Peyer's patch (tissue), 4 donors: ENCODE data around the gene CELF4.

ENCODE experiments used
- POLR2A ChIP-seq, 2 donors: fragments of 450-650 bp; IDR thresholded peaks; one replicate each; pipeline ENCODE4 v1.5.1; 2017; ENCODE audit warnings: antibody characterized with exemption in 2 of 2, mild to moderate bottlenecking in 2 of 2, moderate library complexity in 2 of 2
- TF ChIP-seq, protein P1 (sequence below), 6 experiments: fragments of 450-650 bp in 4 of 6; fragments of 200-600 bp in 2 of 6; sonication (generic) in 1 of 6; IDR thresholded peaks; one replicate each; pipeline ENCODE4 v1.5.1; 2017 to 2019; ENCODE audit warnings: antibody characterized with exemption in 6 of 6, mild to moderate bottlenecking in 3 of 6, moderate library complexity in 1 of 6

DNA sequence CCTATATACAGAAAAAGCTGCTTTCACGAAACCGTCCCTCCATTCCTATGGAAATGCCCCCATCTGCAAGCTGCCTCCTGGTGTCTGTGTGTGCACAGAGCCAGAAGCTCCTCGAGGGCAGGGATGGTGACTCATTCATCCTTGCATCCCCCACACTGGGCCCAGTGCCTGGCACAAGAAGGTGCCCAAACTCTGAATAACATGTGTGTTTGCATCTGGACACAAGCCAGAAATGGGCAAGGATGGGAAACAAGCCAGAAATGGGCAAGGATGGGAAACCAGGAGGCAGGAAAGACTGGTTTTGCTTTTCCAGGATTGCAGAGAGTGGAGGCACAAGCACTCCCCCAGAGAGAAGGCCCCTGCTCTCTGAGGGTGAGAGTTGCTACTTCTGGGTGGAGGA is 313.9 kb downstream of the CELF4 start:
- TF ChIP-seq, protein P1, sequence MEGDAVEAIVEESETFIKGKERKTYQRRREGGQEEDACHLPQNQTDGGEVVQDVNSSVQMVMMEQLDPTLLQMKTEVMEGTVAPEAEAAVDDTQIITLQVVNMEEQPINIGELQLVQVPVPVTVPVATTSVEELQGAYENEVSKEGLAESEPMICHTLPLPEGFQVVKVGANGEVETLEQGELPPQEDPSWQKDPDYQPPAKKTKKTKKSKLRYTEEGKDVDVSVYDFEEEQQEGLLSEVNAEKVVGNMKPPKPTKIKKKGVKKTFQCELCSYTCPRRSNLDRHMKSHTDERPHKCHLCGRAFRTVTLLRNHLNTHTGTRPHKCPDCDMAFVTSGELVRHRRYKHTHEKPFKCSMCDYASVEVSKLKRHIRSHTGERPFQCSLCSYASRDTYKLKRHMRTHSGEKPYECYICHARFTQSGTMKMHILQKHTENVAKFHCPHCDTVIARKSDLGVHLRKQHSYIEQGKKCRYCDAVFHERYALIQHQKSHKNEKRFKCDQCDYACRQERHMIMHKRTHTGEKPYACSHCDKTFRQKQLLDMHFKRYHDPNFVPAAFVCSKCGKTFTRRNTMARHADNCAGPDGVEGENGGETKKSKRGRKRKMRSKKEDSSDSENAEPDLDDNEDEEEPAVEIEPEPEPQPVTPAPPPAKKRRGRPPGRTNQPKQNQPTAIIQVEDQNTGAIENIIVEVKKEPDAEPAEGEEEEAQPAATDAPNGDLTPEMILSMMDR (IDR thresholded peaks at IDR 0.05), result no peak
- TF ChIP-seq POLR2A (IDR thresholded peaks at IDR 0.05), result no peak
